HEK293 (cell line): Measurements from ENCODE around the gene DAAM2.

Source experiments
- CTCF ChIA-PET: fragments of 350-600 bp; formaldehyde crosslinking; extraction: SDS; loops from one replicate; lab custom pipeline; 2021; ENCODE audit warnings: antibody characterized with exemption; lab: Yijun Ruan, JAX
- POLR2A ChIA-PET: fragments of 300-600 bp; formaldehyde crosslinking; extraction: SDS; loops from one replicate; lab custom pipeline; 2020; ENCODE audit warnings: antibody characterized with exemption, inconsistent platforms; lab: Yijun Ruan, JAX
- H3K27ac ChIP-seq: fragments of 200-500 bp; sonication (Bioruptor generic); 2 replicates; pipeline ENCODE4 v1.5.1; 2014; ENCODE audit warnings: low read depth, low read length, control low read depth, inconsistent platforms; ENCODE audit errors: extremely low read depth
- H3K36me3 ChIP-seq, 2 experiments: fragments of 200-500 bp in 1 of 2; sonication (Bioruptor generic) in 1 of 2; 1 replicate in 1 of 2; 2 replicates in 1 of 2; pipeline ENCODE4 v1.5.1; 2014 to 2017; ENCODE audit warnings: inconsistent platforms in 2 of 2, low read length in 2 of 2; ENCODE audit not compliant: control insufficient read depth in 2 of 2, insufficient read depth in 1 of 2
- H3K4me1 ChIP-seq: fragments of 200-500 bp; sonication (Bioruptor generic); 2 replicates; pipeline ENCODE4 v1.5.1; 2014; ENCODE audit warnings: mild to moderate bottlenecking, low read length, inconsistent platforms; ENCODE audit not compliant: control insufficient read depth, insufficient read depth
- H3K4me3 ChIP-seq: 2 replicates; pipeline ENCODE4 v1.5.1; 2011; ENCODE audit warnings: low read depth, mild to moderate bottlenecking, control low read depth, low read length, moderate library complexity
- H3K9me3 ChIP-seq: fragments of 200-500 bp; sonication (Bioruptor generic); 2 replicates; pipeline ENCODE4 v1.5.1; 2014; ENCODE audit warnings: low read depth, low read length, inconsistent platforms; ENCODE audit not compliant: control insufficient read depth, insufficient read depth
- FEZF1 ChIP-seq: fragments of 450-650 bp; formaldehyde crosslinking; IDR thresholded peaks from 2 replicates; pipeline ENCODE4 v1.5.1; 2016; ENCODE audit warnings: missing biosample characterization, missing genetic modification characterization
- KLF8 ChIP-seq: fragments of 450-650 bp; formaldehyde crosslinking; IDR thresholded peaks from 2 replicates; pipeline ENCODE4 v1.5.1; 2016; ENCODE audit warnings: missing biosample characterization, missing genetic modification characterization
- KLF9 ChIP-seq: fragments of 450-650 bp; formaldehyde crosslinking; IDR thresholded peaks from 2 replicates; pipeline ENCODE4 v1.5.1; 2016; ENCODE audit warnings: missing biosample characterization, missing genetic modification characterization, low read depth
- MEIS1 ChIP-seq: sonication (generic); formaldehyde crosslinking; IDR thresholded peaks from 2 replicates; pipeline ENCODE4 v1.8.1; 2022; ENCODE audit warnings: missing genetic modification reagents, mild to moderate bottlenecking, borderline replicate concordance
- SP7 ChIP-seq: fragments of 450-650 bp; formaldehyde crosslinking; IDR thresholded peaks from 2 replicates; pipeline ENCODE4 v1.5.1; 2016; ENCODE audit warnings: missing biosample characterization, missing genetic modification characterization
- ZBTB26 ChIP-seq: fragments of 450-650 bp; formaldehyde crosslinking; optimal IDR thresholded peaks from 2 replicates; pipeline ENCODE3; 2016; ENCODE audit warnings: missing biosample characterization, mild to moderate bottlenecking, missing genetic modification characterization
- ZBTB7A ChIP-seq: fragments of 450-650 bp; formaldehyde crosslinking; IDR thresholded peaks from 2 replicates; pipeline ENCODE4 v1.5.1; 2016; ENCODE audit warnings: low read depth, missing biosample characterization, missing genetic modification characterization
- ZFHX2 ChIP-seq: fragments of 450-650 bp; formaldehyde crosslinking; conservative IDR thresholded peaks from 2 replicates; pipeline ENCODE4 v1.5.1; 2016; ENCODE audit warnings: missing biosample characterization, missing genetic modification characterization
- ZNF112 ChIP-seq: fragments of 450-650 bp; formaldehyde crosslinking; IDR thresholded peaks from 2 replicates; pipeline ENCODE4 v1.5.0; 2017; ENCODE audit warnings: missing biosample characterization, missing genetic modification characterization
- ZNF221 ChIP-seq: fragments of 450-650 bp; formaldehyde crosslinking; IDR thresholded peaks from 2 replicates; pipeline ENCODE4 v1.5.1; 2017; ENCODE audit warnings: missing biosample characterization, missing genetic modification characterization, borderline replicate concordance
- ZNF513 ChIP-seq: fragments of 450-650 bp; IDR thresholded peaks from 2 replicates; pipeline ENCODE4 v1.5.1; 2018; ENCODE audit warnings: missing biosample characterization, missing genetic modification characterization
- ZNF521 ChIP-seq: fragments of 450-650 bp; formaldehyde crosslinking; IDR thresholded peaks from 2 replicates; pipeline ENCODE4 v1.5.1; 2017; ENCODE audit warnings: missing biosample characterization, mild to moderate bottlenecking, missing genetic modification characterization
- ZNF555 ChIP-seq: fragments of 450-650 bp; formaldehyde crosslinking; conservative IDR thresholded peaks from 2 replicates; pipeline ENCODE4 v1.5.1; 2017; ENCODE audit warnings: missing biosample characterization, mild to moderate bottlenecking, missing genetic modification characterization, inconsistent platforms
- ZNF629 ChIP-seq: fragments of 450-650 bp; formaldehyde crosslinking; IDR thresholded peaks from 2 replicates; pipeline ENCODE4 v1.5.1; 2017; ENCODE audit warnings: missing biosample characterization, missing genetic modification characterization
- ZNF658 ChIP-seq: fragments of 450-650 bp; formaldehyde crosslinking; IDR thresholded peaks from 2 replicates; pipeline ENCODE4; 2016; ENCODE audit warnings: missing biosample characterization, missing genetic modification characterization
- ZNF843 ChIP-seq: fragments of 450-650 bp; formaldehyde crosslinking; IDR thresholded peaks from 2 replicates; pipeline ENCODE4 v1.5.1; 2016; ENCODE audit warnings: missing biosample characterization, missing genetic modification characterization
- TF ChIP-seq, protein P1 (sequence below): fragments of 450-650 bp; formaldehyde crosslinking; IDR thresholded peaks from 2 replicates; pipeline ENCODE4 v1.5.1; 2016; ENCODE audit warnings: missing biosample characterization, missing genetic modification characterization
- TF ChIP-seq, protein P2 (sequence below): fragments of 450-650 bp; formaldehyde crosslinking; IDR thresholded peaks from 2 replicates; pipeline ENCODE4 v1.5.1; 2016; ENCODE audit warnings: missing biosample characterization, missing genetic modification characterization
- TF ChIP-seq, protein P3 (sequence below): fragments of 450-650 bp; formaldehyde crosslinking; IDR thresholded peaks from 2 replicates; pipeline ENCODE4 v1.5.1; 2017; ENCODE audit warnings: missing biosample characterization, missing genetic modification characterization
- TF ChIP-seq, protein P4 (sequence below): fragments of 450-650 bp; formaldehyde crosslinking; IDR thresholded peaks from 2 replicates; pipeline ENCODE4 v1.5.1; 2017; ENCODE audit warnings: missing biosample characterization, missing genetic modification characterization

Gene DAAM2

GRCh38 chr6:39855356-39855995 is 63.3 kb downstream of the DAAM2 start:
- CTCF ChIA-PET, result interaction anchor here (5.6 kb wide), 1 partner anchor 10 kb away, joined by 61 read pairs; no protein-coding TSS in a partner anchor
- no peak for TF ChIP-seq ZNF843
- TF ChIP-seq ZNF221 (tag by site-specific recombination), result no peak
- no peak for TF ChIP-seq ZNF555
- TF ChIP-seq ZNF112 (tag by site-specific recombination), result no peak
- TF ChIP-seq ZBTB7A (tag by site-specific recombination), result no peak
- no peak for TF ChIP-seq FEZF1
- TF ChIP-seq MEIS1 (CRISPR knock-in tag), result no peak
- TF ChIP-seq, protein P1, sequence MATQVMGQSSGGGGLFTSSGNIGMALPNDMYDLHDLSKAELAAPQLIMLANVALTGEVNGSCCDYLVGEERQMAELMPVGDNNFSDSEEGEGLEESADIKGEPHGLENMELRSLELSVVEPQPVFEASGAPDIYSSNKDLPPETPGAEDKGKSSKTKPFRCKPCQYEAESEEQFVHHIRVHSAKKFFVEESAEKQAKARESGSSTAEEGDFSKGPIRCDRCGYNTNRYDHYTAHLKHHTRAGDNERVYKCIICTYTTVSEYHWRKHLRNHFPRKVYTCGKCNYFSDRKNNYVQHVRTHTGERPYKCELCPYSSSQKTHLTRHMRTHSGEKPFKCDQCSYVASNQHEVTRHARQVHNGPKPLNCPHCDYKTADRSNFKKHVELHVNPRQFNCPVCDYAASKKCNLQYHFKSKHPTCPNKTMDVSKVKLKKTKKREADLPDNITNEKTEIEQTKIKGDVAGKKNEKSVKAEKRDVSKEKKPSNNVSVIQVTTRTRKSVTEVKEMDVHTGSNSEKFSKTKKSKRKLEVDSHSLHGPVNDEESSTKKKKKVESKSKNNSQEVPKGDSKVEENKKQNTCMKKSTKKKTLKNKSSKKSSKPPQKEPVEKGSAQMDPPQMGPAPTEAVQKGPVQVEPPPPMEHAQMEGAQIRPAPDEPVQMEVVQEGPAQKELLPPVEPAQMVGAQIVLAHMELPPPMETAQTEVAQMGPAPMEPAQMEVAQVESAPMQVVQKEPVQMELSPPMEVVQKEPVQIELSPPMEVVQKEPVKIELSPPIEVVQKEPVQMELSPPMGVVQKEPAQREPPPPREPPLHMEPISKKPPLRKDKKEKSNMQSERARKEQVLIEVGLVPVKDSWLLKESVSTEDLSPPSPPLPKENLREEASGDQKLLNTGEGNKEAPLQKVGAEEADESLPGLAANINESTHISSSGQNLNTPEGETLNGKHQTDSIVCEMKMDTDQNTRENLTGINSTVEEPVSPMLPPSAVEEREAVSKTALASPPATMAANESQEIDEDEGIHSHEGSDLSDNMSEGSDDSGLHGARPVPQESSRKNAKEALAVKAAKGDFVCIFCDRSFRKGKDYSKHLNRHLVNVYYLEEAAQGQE, result no peak
- TF ChIP-seq KLF8, result no peak
- no peak for TF ChIP-seq ZNF629 (tag by site-specific recombination)
- TF ChIP-seq ZFHX2, result no peak
- TF ChIP-seq, protein P2, sequence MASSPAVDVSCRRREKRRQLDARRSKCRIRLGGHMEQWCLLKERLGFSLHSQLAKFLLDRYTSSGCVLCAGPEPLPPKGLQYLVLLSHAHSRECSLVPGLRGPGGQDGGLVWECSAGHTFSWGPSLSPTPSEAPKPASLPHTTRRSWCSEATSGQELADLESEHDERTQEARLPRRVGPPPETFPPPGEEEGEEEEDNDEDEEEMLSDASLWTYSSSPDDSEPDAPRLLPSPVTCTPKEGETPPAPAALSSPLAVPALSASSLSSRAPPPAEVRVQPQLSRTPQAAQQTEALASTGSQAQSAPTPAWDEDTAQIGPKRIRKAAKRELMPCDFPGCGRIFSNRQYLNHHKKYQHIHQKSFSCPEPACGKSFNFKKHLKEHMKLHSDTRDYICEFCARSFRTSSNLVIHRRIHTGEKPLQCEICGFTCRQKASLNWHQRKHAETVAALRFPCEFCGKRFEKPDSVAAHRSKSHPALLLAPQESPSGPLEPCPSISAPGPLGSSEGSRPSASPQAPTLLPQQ, result no peak
- no peak overlapping the region for H3K27ac ChIP-seq

GRCh38 chr6:39859025-39859424 is 66.8 kb downstream of the DAAM2 start:
- H3K4me1 ChIP-seq, result no peaks in the 10 kb centered on the region
- POLR2A ChIA-PET, result no interaction called here
- CTCF ChIA-PET, result interaction anchor here (5.6 kb wide), 1 partner anchor 6 kb away, joined by 61 read pairs; no protein-coding TSS in a partner anchor
- TF ChIP-seq SP7 (tag by site-specific recombination), result no peak
- no peak for TF ChIP-seq ZNF658 (tag by site-specific recombination)
- TF ChIP-seq KLF9 (tag by site-specific recombination), result no peak
- TF ChIP-seq, protein P3, sequence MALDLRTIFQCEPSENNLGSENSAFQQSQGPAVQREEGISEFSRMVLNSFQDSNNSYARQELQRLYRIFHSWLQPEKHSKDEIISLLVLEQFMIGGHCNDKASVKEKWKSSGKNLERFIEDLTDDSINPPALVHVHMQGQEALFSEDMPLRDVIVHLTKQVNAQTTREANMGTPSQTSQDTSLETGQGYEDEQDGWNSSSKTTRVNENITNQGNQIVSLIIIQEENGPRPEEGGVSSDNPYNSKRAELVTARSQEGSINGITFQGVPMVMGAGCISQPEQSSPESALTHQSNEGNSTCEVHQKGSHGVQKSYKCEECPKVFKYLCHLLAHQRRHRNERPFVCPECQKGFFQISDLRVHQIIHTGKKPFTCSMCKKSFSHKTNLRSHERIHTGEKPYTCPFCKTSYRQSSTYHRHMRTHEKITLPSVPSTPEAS (tag by site-specific recombination), result no peak
- no peak for TF ChIP-seq ZNF521 (tag by site-specific recombination)
- no peak for TF ChIP-seq ZBTB26 (tag by site-specific recombination)
- TF ChIP-seq, protein P4, sequence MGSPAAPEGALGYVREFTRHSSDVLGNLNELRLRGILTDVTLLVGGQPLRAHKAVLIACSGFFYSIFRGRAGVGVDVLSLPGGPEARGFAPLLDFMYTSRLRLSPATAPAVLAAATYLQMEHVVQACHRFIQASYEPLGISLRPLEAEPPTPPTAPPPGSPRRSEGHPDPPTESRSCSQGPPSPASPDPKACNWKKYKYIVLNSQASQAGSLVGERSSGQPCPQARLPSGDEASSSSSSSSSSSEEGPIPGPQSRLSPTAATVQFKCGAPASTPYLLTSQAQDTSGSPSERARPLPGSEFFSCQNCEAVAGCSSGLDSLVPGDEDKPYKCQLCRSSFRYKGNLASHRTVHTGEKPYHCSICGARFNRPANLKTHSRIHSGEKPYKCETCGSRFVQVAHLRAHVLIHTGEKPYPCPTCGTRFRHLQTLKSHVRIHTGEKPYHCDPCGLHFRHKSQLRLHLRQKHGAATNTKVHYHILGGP (tag by site-specific recombination), result no peak
- no peak for TF ChIP-seq ZNF513
- TF ChIP-seq, protein P1, result no peak

More at GRCh38 chr6:39855356-39855995, 63.3 kb downstream of the DAAM2 start:
- POLR2A ChIA-PET, result no interaction called here
- H3K9me3 ChIP-seq, result no peaks in the 10 kb centered on the region
- no peaks in the 10 kb centered on the region for H3K4me1 ChIP-seq
- no peak overlapping the region for H3K4me3 ChIP-seq
- peaks cover 0 to 14% of the 10 kb centered on the region in 2 experiments; a peak in 1 of 3 replicates for H3K36me3 ChIP-seq

More at GRCh38 chr6:39859025-39859424, 66.8 kb downstream of the DAAM2 start:
- Histone ChIP-seq H3K9me3 (no peaks in the 10 kb centered on the region), H3K4me3 (no peak overlapping the region), H3K36me3 (peaks cover 0 to 19% of the 10 kb centered on the region in 2 experiments; a peak in 2 of 3 replicates), H3K27ac (no peak overlapping the region)
